UCSD-AML1 (cell line): ENCODE results near the gene ZMIZ1.

ENCODE experiments used
- DNase-seq: peaks from one replicate; lab custom pipeline; 2025; ENCODE audit not compliant: unreplicated experiment; lab: John Stamatoyannopoulos, UW

Gene ZMIZ1

GRCh38 chr10:79068562-79069324 is at the start of gene ZMIZ1:
TSS of gene ZMIZ1 (plus strand) at chr10:79068966. CDS start at chr10:79201633, 132,667 bp downstream.
- peak; percentile 83 for DNase-seq

GRCh38 chr10:79019441-79020014 is 49.2 kb upstream of the ZMIZ1 start:
- DNase-seq, result no peak

GRCh38 chr10:79020015-79020491 is 48.7 kb upstream of the ZMIZ1 start:
- no peak for DNase-seq

- DNase-seq, result no peak
These were observed 48.2 kb upstream of the ZMIZ1 start for GRCh38 chr10:79020605-79021004.

GRCh38 chr10:79021331-79021907 is 47.3 kb upstream of the ZMIZ1 start:
- DNase-seq, result no peak

GRCh38 chr10:79021948-79022499 is 46.7 kb upstream of the ZMIZ1 start:
- no peak for DNase-seq

GRCh38 chr10:79022565-79023230 is 46.1 kb upstream of the ZMIZ1 start:
- no peak for DNase-seq

GRCh38 chr10:79023240-79024162 is 45.3 kb upstream of the ZMIZ1 start:
- DNase-seq, result no peak

- no peak for DNase-seq
These were observed 44.5 kb upstream of the ZMIZ1 start for GRCh38 chr10:79024296-79024695.

- no peak for DNase-seq
These were observed 44.0 kb upstream of the ZMIZ1 start for GRCh38 chr10:79024720-79025198.

GRCh38 chr10:79025199-79025832 is 43.5 kb upstream of the ZMIZ1 start:
- no peak for DNase-seq

GRCh38 chr10:79026341-79026761 is 42.4 kb upstream of the ZMIZ1 start:
- DNase-seq, result no peak

- no peak for DNase-seq
These were observed 42.0 kb upstream of the ZMIZ1 start for GRCh38 chr10:79026806-79027146.

GRCh38 chr10:79027147-79028055 is 41.4 kb upstream of the ZMIZ1 start:
- DNase-seq, result no peak

GRCh38 chr10:79028056-79028430 is 40.7 kb upstream of the ZMIZ1 start:
- DNase-seq, result no peak

- no peak for DNase-seq
These were observed 40.2 kb upstream of the ZMIZ1 start for GRCh38 chr10:79028451-79029010.

- no peak for DNase-seq
These were observed 39.0 kb upstream of the ZMIZ1 start for GRCh38 chr10:79029478-79030390.
